HG03175 (cell line): Measurements from ENCODE around the gene KCTD2.
"Not testable (repeated sequence)": the region's sequence is repeated elsewhere in the genome, so short reads cannot be mapped to it uniquely, and the experiment has no call there.

ENCODE experiments used
- ATAC-seq: cut with Tn5 transposase; IDR thresholded peaks from one replicate; pipeline ENCODE4 v1.9.1; 2021; ENCODE audit warnings: mild to moderate bottlenecking, moderate library complexity; ENCODE audit not compliant: unreplicated experiment

The KCTD2 gene, protein sequence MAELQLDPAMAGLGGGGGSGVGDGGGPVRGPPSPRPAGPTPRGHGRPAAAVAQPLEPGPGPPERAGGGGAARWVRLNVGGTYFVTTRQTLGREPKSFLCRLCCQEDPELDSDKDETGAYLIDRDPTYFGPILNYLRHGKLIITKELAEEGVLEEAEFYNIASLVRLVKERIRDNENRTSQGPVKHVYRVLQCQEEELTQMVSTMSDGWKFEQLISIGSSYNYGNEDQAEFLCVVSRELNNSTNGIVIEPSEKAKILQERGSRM

GRCh38 chr17:75046407-75047289 is at the start of gene KCTD2, which contains the start of gene ATP5PD:
KCTD2 (plus strand) TSS chr17:75047225; CDS start chr17:75047251, 26 bp downstream.
ATP5PD (minus strand) TSS chr17:75046969; CDS start chr17:75042650, 4,319 bp downstream.
- ATAC-seq = peak; percentile 96

DNA sequence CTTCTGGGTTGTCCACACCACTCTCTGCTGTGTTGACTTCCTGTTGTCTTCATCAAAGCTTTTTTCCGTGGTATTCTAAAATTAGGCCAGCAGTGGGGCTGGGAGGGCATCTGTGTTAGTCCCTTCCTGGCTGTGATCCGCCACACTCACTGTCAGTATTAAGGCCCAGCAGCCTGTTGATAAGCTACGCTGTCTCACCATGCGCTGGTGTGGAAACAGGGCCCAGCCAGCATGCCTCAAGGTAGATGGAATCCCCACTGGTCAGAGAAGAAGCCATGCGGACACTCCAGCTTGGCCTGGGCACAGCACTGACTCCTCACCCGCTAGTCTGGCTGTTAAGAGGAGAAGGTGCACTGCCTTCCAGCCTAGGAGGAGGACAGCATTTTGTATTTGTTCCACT is 48.2 kb upstream of the KCTD2 start:
- ATAC-seq = no peak

GRCh38 chr17:74999523-74999922 is 47.5 kb upstream of the KCTD2 start:
- no peak for ATAC-seq

DNA sequence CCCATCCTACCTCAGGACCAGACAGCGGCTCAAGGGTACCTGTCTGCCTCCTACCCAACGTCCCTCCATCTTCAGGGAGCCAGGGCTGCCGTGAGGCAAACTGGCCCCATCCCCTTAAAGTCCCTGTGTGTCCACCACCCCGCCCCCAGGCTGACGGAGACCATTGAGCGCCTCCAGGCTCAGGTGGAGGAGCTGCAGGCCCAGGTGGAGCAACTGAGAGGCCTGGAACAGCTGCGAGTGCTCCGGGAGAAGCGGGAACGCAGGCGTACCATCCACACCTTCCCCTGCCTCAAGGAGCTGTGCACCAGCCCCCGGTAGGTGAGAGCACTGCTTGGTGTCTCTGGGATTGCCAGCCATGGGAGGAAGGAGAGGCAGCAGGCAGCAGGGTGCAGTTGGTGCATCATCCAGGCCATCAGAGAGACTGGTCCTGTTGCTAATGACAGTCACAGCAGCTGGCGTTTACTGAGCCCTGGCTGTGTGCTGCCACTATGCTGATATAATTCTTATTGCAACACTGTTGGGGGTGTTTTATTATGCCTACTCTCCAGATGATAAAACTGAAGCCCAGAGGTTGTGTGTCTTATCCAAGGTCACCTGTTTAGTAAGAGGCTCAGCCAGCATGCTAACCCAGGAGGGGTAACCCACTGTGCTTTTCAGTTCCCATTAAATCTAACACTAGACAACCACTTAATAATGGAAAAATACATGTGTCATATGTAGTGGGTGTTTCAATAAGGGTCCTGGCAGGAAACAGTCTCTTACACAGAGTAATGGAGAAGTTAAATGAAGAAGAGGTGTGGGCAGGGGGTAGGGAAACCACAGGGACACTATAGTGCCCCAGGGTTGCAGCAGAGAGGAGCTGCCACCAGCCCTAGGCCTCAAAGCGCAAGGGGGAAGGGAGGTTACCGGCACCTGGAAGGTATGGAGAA is 44.8 kb upstream of the KCTD2 start:
- ATAC-seq = no peak

GRCh38 chr17:75003070-75003956 is 43.7 kb upstream of the KCTD2 start:
- ATAC-seq = no peak

GRCh38 chr17:75003957-75004355 is 43.1 kb upstream of the KCTD2 start:
- no peak for ATAC-seq

DNA sequence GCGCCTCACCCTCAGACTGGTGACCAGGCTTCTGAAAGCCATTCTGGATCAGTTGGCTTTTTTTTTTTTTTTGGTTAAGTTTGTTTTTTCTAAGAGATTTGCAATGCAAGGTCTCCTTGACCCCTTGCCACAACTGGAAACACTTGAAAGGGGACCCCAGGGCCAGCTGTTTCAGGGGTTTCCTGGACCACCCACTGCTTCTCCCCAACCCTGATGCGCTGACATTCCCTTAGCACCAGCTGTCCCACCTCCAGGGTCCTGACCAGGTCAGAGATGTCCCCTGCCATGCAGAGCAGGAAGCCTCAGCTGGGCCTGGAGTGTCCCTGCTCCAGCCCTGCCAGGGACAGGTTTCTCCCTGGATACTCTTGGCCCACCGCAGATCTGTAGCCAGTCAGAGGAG is 42.7 kb upstream of the KCTD2 start:
- no peak for ATAC-seq

DNA sequence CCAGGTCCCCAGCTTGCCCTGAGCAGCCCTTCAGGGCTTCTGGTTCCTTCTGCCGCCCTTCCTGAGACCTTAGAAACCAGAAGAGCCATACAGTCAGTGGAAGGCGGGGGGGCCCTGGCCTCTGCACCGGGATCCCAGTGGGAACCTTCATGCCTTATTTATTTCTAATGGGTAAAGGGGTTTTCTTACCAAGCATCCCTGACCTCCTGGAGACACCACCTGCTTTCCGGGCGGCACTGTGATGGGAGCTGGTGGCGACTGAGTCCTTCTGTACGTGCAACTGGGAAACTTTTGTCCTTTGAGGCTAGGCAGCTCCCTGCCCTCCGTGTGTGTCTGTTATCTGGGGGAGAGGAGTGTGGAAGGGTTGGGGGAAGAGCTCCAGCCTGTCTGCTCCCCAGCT is 41.7 kb upstream of the KCTD2 start:
- no peak for ATAC-seq

DNA sequence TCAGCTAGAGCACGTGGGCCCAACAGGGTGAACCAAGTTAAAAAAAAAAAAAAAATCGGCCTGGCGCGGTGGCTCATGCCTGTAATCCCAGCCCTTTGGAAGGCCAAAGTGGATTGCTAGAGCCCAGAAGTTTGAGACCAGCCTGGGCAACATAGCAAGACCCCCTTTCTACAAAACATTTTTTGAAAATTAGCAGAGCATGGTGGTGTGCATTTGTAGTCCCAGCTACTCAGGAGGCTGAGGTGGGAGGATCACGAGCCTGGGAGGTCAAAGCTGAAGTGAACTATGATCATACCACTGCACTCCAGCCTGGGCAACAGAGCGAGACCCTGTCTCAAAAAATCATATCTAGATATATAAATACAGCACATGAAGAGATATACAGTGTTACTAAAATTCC is 40.9 kb upstream of the KCTD2 start:
- ATAC-seq = not testable (repeated sequence)

- ATAC-seq = no peak
Measured at GRCh38 chr17:75006653-75007052, 40.4 kb upstream of the KCTD2 start.

DNA sequence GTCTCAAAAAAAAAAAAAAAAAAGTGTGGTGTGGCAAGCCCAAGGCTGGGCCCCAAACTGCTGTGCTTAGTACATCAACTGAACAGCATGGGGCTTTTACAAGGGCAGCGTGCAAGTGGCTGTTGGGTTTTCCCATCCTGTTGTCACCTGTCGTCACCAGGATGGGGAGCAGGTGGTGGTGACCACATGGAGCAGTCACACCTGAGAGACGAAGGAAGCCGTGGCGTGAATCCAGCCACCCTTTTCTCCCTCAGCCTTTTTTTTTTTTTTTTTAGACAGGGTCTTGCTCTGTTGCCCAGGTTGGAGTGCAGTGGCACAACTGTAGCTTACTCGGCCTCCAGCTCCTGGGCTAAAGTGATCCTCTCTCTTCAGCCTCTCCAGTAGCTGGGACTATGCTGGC is 38.7 kb upstream of the KCTD2 start:
- no peak for ATAC-seq

- ATAC-seq = no peak
Measured at GRCh38 chr17:75009139-75009724, 37.8 kb upstream of the KCTD2 start.

DNA sequence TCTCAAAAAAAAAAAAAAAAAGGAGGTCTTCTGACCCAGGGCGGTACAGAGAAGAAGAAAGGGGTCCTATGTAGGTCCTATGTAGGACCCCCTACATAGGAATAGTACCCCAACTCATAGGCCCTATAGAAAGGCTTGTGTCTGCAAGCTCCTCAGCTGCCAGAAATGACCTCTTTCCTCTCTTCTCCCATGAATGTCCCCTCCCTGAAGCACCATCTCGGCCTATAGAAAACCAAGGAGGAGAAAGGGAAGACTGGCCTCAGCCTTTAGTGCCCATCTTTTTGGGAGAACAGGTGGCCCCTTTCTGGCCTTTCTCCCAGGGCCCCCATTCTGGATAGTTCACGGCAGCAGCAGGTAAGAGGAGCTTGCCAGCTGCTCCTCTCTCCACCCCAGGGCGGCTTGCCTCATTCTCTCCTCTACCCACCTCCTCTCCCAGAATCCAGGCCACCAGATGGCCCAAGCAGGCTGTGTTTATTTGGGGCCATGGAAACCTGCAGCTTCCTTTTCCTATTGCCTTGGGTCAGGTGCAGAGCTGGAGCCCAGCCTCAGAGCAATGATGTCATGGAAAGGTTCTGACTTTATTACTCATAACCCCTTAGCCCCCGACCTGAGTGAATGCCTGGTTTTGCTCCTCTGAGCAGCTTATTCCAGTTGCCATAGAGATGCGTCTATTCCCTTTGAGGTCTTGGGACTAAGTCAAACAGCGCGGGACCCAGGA is 36.2 kb upstream of the KCTD2 start:
- ATAC-seq = no peak

DNA sequence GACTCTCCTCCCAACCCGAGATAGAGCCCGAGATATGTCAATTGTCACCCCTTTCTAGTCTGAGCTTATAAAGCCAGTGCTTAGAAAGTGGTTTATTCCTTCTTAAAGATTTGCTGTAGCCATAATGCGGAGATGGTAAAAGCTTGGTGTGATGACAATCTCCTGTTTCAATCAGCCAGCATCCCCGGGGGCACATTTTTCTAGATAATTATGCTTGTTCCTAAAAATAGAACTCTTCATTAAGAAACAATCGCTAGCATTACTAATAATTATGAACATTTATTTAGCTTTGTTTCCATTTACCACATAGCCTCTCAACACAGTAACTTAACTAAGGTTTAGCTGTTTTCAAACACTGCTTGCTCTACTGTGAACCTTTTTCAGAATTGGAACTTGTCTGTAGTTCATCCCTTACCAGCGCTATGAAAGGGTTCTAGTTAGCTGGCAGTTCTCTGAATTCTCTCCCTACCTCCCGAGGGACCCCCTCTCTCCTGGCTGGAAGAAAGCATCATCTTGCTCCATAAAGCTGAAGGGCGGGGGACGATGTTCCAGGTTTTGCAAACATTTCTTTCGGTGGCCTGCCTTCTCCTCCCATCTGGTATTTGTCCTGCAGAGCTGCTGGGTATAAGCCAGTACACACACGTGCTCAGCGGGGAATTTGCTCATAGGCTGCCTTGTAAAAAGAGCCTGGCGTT is 35.5 kb upstream of the KCTD2 start:
- no peak for ATAC-seq

- ATAC-seq = no peak
Measured at GRCh38 chr17:75012096-75012345, 35.0 kb upstream of the KCTD2 start.

DNA sequence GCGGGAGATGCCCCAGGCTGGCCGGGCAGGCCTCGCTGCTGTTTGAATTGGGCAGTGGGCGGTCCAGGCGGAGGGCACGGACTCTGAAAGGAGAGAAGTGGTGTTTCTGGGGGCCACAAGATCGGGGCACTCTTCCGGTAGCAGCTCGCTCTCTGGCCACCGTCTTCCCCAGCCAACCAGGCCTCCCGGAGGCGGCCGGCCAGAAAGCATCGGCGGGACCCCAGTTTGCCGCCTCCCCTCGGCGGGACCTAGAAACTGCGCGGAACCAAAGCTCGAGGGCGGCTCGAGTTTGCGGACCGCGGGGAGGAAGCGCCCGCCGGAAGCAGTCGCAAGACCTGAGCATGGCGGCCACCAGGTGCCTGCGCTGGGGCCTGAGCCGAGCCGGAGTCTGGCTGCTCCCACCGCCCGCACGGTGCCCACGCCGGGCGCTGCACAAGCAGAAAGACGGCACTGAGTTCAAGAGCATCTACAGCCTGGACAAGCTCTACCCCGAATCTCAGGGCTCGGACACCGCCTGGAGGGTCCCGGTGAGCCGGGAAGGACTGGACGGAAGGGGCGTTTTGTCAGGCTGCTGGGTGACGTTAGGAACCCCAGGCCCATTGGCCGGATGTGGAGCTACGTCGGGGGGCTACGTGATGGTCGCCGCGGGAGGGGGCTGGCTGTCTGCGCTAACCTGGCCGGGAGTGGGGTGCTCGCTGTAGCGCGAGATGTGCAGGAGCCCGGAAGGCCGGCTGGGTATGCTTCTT is 34.5 kb upstream of the KCTD2 start, which contains the start of gene MRPL58:
Gene MRPL58, plus strand, starts transcription at position 325 of the 746 bp plus-strand sequence. Its CDS starts 17 bp downstream, at position 342.
- peak; percentile 88 for ATAC-seq

- ATAC-seq = no peak
Measured at GRCh38 chr17:75013092-75013559, 33.9 kb upstream of the KCTD2 start.

- ATAC-seq = no peak
Measured at GRCh38 chr17:75019146-75019545, 27.9 kb upstream of the KCTD2 start.
